ENCODE results near the gene C4A.

C4A gene

GRCh38 chr6:31963921-31964320 is 17.9 kb upstream of the C4A start:
- Histone ChIP-seq H3K4me1 (ENCODE audit: control insufficient read depth, insufficient read depth, low read length) (no peaks in the 10 kb centered on the region), H3K36me3 (ENCODE audit: control insufficient read depth in 2 of 2, insufficient read depth in 1 of 2, low read length in 2 of 2) (peaks cover 10 to 91% of the 10 kb centered on the region in 2 experiments; a peak in 2 of 3 replicates), H3K9me3 (ENCODE audit: control insufficient read depth, insufficient read depth, low read depth, low read length) (no peaks in the 10 kb centered on the region), H3K4me3 (ENCODE audit: low read depth, low read length) (no peak overlapping the region), H3K27ac (ENCODE audit: extremely low read depth, low read depth, low read length) (no peak overlapping the region)
- TF ChIP-seq ZNF785 (tag by site-specific recombination; IDR thresholded peaks at IDR 0.05) (no peak), ZSCAN18 (tag by site-specific recombination; IDR thresholded peaks at IDR 0.05) (no peak), AEBP2 (tag by site-specific recombination; IDR thresholded peaks at IDR 0.05; ENCODE audit: borderline replicate concordance) (no peak), ZNF792 (tag by site-specific recombination; IDR thresholded peaks at IDR 0.05) (no peak)
- POLR2A ChIA-PET: no interaction called here
- CTCF ChIA-PET: interaction anchor here (3.4 kb wide), 1 partner anchor 12 kb away, joined by 20 read pairs; no protein-coding TSS in a partner anchor

GRCh38 chr6:31965700-31966099 is 16.2 kb upstream of the C4A start:
- H3K9me3 ChIP-seq (ENCODE audit: control insufficient read depth, insufficient read depth, low read depth, low read length): no peaks in the 10 kb centered on the region
- H3K4me3 ChIP-seq (ENCODE audit: low read depth, low read length): no peak overlapping the region
- H3K4me1 ChIP-seq (ENCODE audit: control insufficient read depth, insufficient read depth, low read length): no peaks in the 10 kb centered on the region; the same call in 1 of the 2 replicates
- POLR2A ChIA-PET: interaction anchor here (0.6 kb wide), 1 partner anchor 146 kb away, joined by 4 read pairs; no protein-coding TSS in a partner anchor
- TF ChIP-seq ZNF341 (tag by site-specific recombination; IDR thresholded peaks at IDR 0.05; ENCODE audit: low read depth) (no peak), WT1 (tag by site-specific recombination; IDR thresholded peaks at IDR 0.05) (no peak), ZXDB (tag by site-specific recombination; IDR thresholded peaks at IDR 0.05) (no peak), ZNF362 (tag by site-specific recombination; IDR thresholded peaks at IDR 0.05) (no peak), ZNF501 (tag by site-specific recombination; IDR thresholded peaks at IDR 0.05) (no peak), ZNF10 (tag by site-specific recombination; IDR thresholded peaks at IDR 0.05) (no peak), ZNF112 (tag by site-specific recombination; IDR thresholded peaks at IDR 0.05) (no peak), ZNF645 (tag by site-specific recombination; IDR thresholded peaks at IDR 0.05) (no peak), SP7 (tag by site-specific recombination; IDR thresholded peaks at IDR 0.05) (no peak), IKZF3 (tag by site-specific recombination; IDR thresholded peaks at IDR 0.05) (no peak)
- H3K27ac ChIP-seq (ENCODE audit: extremely low read depth, low read depth, low read length): no peak overlapping the region
- peaks cover 13 to 99% of the 10 kb centered on the region in 2 experiments; a peak in 2 of 3 replicates for H3K36me3 ChIP-seq (ENCODE audit: control insufficient read depth in 2 of 2, insufficient read depth in 1 of 2, low read length in 2 of 2)
- CTCF ChIA-PET: interaction anchor here (3.4 kb wide), 1 partner anchor 14 kb away, joined by 20 read pairs; no protein-coding TSS in a partner anchor

- Histone ChIP-seq H3K27ac (ENCODE audit: extremely low read depth, low read depth, low read length) (no peak overlapping the region), H3K36me3 (ENCODE audit: control insufficient read depth in 2 of 2, insufficient read depth in 1 of 2, low read length in 2 of 2) (peaks cover 13 to 95% of the 10 kb centered on the region in 2 experiments; a peak in 2 of 3 replicates), H3K4me1 (ENCODE audit: control insufficient read depth, insufficient read depth, low read length) (no peaks in the 10 kb centered on the region; the same call in 1 of the 2 replicates), H3K9me3 (ENCODE audit: control insufficient read depth, insufficient read depth, low read depth, low read length) (no peaks in the 10 kb centered on the region), H3K4me3 (ENCODE audit: low read depth, low read length) (no peak overlapping the region)
- TF ChIP-seq ZNF24 (tag by site-specific recombination; IDR thresholded peaks at IDR 0.05) (no peak), WT1 (tag by site-specific recombination; IDR thresholded peaks at IDR 0.05) (no peak), ZNF473 (tag by site-specific recombination; IDR thresholded peaks at IDR 0.05) (no peak), SP7 (tag by site-specific recombination; IDR thresholded peaks at IDR 0.05) (no peak), KLF7 (tag by site-specific recombination; IDR thresholded peaks at IDR 0.05; ENCODE audit: borderline replicate concordance) (no peak), ZNF623 (tag by site-specific recombination; IDR thresholded peaks at IDR 0.05) (no peak), ZNF214 (tag by site-specific recombination; IDR thresholded peaks at IDR 0.05; ENCODE audit: borderline replicate concordance) (no peak), ELK4 (IDR thresholded peaks at IDR 0.05; ENCODE audit: borderline replicate concordance, low read depth, low read length) (no peak), ZNF175 (tag by site-specific recombination; IDR thresholded peaks at IDR 0.05) (no peak), BCL6B (tag by site-specific recombination; IDR thresholded peaks at IDR 0.05) (no peak), ZNF19 (tag by site-specific recombination; IDR thresholded peaks at IDR 0.05; ENCODE audit: low read depth) (no peak), OVOL3 (tag by site-specific recombination; IDR thresholded peaks at IDR 0.05) (no peak), ZNF16 (tag by site-specific recombination; IDR thresholded peaks at IDR 0.05; ENCODE audit: low read depth) (no peak)
- ChIA-PET POLR2A (interaction anchor here (0.6 to 1.0 kb wide), 2 partner anchors 139 to 147 kb away, joined by 3 to 4 read pairs; partner anchors contain the start of gene HSPA1B), CTCF (interaction anchor here (0.7 to 3.4 kb wide), 5 partner anchors 14 to 276 kb away, joined by 3 to 20 read pairs (median 4); no protein-coding TSS in a partner anchor)
Measured at GRCh38 chr6:31966506-31966905, 15.4 kb upstream of the C4A start.

Data from HEK293 (cell line).